ENCODE results near the gene B3GAT3. TPM values are rescaled to one million over a fixed set of nuclear protein-coding genes. Genes with fewer than 3 reads are reported as not detected.

The B3GAT3 gene
- total and polyA plus RNA-seq, 8 donors, result 5.2 to 50.8 (median 19.7) TPM

DNA sequence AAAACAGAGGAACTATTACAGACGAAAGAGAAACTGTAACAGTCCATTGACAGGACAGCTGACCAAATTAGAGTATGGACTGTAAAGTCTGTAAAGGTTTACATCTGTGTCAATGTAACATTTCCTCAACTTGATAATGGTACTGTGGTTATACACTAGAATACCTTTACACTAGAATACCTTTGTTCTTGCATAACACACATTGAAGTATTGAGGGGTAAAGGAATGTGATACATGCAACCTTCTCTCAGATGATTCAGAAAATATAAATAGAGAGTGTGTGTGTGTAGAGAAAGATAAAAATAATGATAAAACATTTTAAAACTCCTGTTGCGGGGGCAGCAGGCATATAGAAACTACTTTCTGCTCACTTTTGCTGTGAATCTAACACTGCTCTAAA, 42.5 kb downstream of the B3GAT3 start:
- no peak overlapping the region for H3K27ac ChIP-seq
- H3K4me3 ChIP-seq, result no peak overlapping the region
- H3K9me3 ChIP-seq, result no peaks in the 10 kb centered on the region
- H3K27me3 ChIP-seq, result no peaks in the 10 kb centered on the region
- TF ChIP-seq POLR2A (IDR thresholded peaks at IDR 0.05) (no peak), POLR2AphosphoS5 (IDR thresholded peaks at IDR 0.05) (no peak), EP300 (IDR thresholded peaks at IDR 0.05) (no peak)
- TF ChIP-seq, protein P1, sequence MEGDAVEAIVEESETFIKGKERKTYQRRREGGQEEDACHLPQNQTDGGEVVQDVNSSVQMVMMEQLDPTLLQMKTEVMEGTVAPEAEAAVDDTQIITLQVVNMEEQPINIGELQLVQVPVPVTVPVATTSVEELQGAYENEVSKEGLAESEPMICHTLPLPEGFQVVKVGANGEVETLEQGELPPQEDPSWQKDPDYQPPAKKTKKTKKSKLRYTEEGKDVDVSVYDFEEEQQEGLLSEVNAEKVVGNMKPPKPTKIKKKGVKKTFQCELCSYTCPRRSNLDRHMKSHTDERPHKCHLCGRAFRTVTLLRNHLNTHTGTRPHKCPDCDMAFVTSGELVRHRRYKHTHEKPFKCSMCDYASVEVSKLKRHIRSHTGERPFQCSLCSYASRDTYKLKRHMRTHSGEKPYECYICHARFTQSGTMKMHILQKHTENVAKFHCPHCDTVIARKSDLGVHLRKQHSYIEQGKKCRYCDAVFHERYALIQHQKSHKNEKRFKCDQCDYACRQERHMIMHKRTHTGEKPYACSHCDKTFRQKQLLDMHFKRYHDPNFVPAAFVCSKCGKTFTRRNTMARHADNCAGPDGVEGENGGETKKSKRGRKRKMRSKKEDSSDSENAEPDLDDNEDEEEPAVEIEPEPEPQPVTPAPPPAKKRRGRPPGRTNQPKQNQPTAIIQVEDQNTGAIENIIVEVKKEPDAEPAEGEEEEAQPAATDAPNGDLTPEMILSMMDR (IDR thresholded peaks at IDR 0.05), result no peak
- DNase-seq, result no peak
- peaks cover 21 to 34% (median 30%) of the 10 kb centered on the region in 4 donors for H3K4me1 ChIP-seq
- 71 to 94% (median 81%) methylated on average over 2 of the region's 2 CpGs for WGBS, 5 donors
- intact Hi-C loops (cut with DNase I; ENCODE audit: low total_unique reads), result no loop called here
- H3K36me3 ChIP-seq, result peaks cover 20 to 83% (median 79%) of the 10 kb centered on the region in 4 donors

DNA sequence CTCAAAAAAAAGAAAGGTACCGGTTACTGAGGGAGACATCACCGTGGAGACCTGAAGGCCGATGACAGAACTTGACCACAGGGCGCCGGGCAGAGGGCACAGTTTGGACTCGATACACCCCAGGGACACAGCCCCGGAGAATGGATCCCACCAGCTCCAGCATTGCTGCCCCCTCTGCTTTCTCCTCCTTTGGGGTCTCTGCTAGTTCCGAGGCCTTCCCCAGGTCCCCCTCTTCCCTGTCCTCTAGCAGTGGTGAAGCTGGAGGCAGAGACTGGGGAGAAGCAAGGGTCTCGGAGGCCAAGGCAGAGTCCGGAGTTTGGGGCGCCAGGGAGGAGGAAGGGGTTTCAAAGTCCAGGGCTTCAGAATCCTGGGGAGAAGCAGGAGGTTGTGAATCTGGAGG, 43.2 kb downstream of the B3GAT3 start:
- Histone ChIP-seq H3K4me1 (peaks cover 21 to 35% (median 30%) of the 10 kb centered on the region in 4 donors), H3K36me3 (peaks cover 20 to 76% (median 73%) of the 10 kb centered on the region in 4 donors), H3K27ac (peak overlapping the region in 3 of 5 donors; percentile 10 to 95 (median 93)), H3K9me3 (no peaks in the 10 kb centered on the region), H3K4me3 (no peak overlapping the region), H3K27me3 (no peaks in the 10 kb centered on the region)
- WGBS, 5 donors, result 95 to 100% (median 96%) methylated on average over 10 to 11 of the region's 11 CpGs
- TF ChIP-seq EP300 (IDR thresholded peaks at IDR 0.05) (no peak), POLR2AphosphoS5 (IDR thresholded peaks at IDR 0.05) (no peak), POLR2A (IDR thresholded peaks at IDR 0.05) (no peak)
- TF ChIP-seq, protein P1 (IDR thresholded peaks at IDR 0.05), result no peak
- no peak for DNase-seq
- intact Hi-C loops (cut with DNase I; ENCODE audit: low total_unique reads), result no loop called here

DNA sequence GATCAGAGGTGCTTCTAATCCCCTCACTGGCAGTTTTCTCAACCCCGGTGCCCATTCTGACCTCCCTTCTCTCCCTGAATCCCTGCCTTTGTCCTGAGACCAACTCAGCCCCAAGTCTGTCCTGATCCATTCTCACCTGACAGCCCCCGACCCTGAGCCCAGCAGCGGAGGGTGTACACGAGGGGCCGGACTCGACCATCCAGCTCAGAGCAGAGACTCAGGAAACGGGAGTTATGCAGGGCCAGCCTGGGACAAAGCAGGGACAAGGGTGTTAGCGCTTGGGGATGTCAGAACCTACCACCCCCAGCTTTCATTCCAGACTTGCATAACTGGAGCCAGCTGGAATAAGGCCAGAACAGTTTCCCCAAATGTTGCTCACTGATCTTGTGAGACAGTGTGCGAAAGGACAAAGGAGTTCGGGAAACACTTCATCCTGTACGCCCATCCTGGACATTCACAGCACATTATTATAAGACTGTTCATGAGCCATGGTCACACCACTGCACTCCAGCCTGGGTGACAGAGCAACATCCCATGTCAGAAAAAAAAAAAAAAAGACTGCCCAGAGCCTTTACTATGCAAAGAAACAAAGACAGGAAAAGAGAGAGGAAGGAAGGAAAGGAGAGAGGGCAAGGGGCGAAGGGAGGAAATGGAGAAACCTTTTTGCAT, 44.6 kb downstream of the B3GAT3 start:
- 48 to 66% (median 59%) methylated on average over 12 of the region's 12 CpGs for WGBS, 5 donors
- peaks cover 26 to 43% (median 41%) of the 10 kb centered on the region in 4 donors for H3K4me1 ChIP-seq
- H3K27me3 ChIP-seq, result no peaks in the 10 kb centered on the region
- peaks cover 20 to 69% (median 68%) of the 10 kb centered on the region in 4 donors for H3K36me3 ChIP-seq
- DNase-seq, result peak in 1 of 2 donors; percentile 49
- no peaks in the 10 kb centered on the region for H3K9me3 ChIP-seq
- intact Hi-C loops (cut with DNase I; ENCODE audit: low total_unique reads), result no loop called here
- peak overlapping the region; percentile 42 to 95 (median 93) for H3K27ac ChIP-seq
- no peak for TF ChIP-seq POLR2A (IDR thresholded peaks at IDR 0.05)
- TF ChIP-seq POLR2AphosphoS5 (IDR thresholded peaks at IDR 0.05), result peak in 2 of 3 donors; percentile 29 to 30
- H3K4me3 ChIP-seq, result no peak overlapping the region

DNA sequence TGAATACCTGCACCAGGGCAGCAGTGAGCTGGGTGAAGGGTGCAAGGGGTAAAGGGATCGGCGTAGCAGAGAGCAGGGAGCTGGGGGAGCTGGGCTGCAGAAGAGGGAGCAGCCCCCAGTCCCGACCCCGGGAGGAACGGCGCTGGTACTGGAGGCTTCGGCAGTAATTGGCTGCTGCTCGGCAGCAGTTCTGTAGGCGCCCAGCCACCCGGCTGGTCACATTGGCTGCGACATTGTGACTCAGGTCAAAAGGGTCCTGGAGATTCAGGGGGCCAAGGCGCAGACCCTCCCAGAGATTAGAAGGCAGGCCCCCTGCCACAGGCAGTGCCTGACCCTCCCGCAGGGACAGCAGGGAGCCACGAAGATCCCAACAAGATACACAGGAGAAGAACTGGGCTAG, 45.9 kb downstream of the B3GAT3 start:
- Histone ChIP-seq H3K4me1 (peaks cover 26 to 54% (median 49%) of the 10 kb centered on the region in 4 donors), H3K27me3 (no peaks in the 10 kb centered on the region), H3K4me3 (peak overlapping the region in 2 of 4 donors; percentile 79 to 98), H3K27ac (peak overlapping the region in 4 of 5 donors; percentile 91 to 95 (median 94)), H3K36me3 (peaks cover 26 to 69% (median 68%) of the 10 kb centered on the region in 4 donors), H3K9me3 (no peaks in the 10 kb centered on the region)
- TF ChIP-seq POLR2AphosphoS5 (IDR thresholded peaks at IDR 0.05), result no peak
- TF ChIP-seq, protein P1 (IDR thresholded peaks at IDR 0.05), result no peak
- TF ChIP-seq EP300 (IDR thresholded peaks at IDR 0.05), result no peak
- TF ChIP-seq POLR2A (IDR thresholded peaks at IDR 0.05), result no peak
- 81 to 92% (median 84%) methylated on average over 14 of the region's 14 CpGs for WGBS, 5 donors
- no peak for DNase-seq
- intact Hi-C loops (cut with DNase I; ENCODE audit: low total_unique reads), result no loop called here

DNA sequence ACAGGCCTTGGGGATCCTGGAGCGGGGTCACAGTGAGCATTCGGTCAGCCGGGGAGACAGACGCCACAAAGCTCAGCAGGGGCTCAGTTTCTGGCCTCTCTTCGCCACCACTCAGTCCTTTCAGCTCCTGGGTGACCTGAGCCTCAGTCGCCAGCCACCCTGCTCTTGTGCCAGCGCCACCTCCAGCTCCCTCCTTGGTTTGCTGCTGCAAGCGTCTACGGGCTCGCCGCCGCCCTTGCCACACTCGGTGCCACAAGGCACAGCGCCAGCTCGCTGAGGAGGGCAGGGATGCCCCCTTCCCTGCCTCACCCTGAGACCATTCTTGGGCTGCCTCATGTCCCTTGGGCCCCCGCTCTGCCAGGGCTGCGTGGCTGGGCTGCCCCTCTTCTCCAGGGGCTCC, 46.6 kb downstream of the B3GAT3 start:
- peaks cover 26 to 60% (median 51%) of the 10 kb centered on the region in 4 donors for H3K4me1 ChIP-seq
- 17 to 47% (median 30%) methylated on average over 16 to 17 of the region's 17 CpGs for WGBS, 5 donors
- peak; percentile 39 to 63 for DNase-seq
- peak overlapping the region; percentile 74 to 98 (median 84) for H3K4me3 ChIP-seq
- intact Hi-C loops (cut with DNase I; ENCODE audit: low total_unique reads), result no loop called here
- no peaks in the 10 kb centered on the region for H3K9me3 ChIP-seq
- no peaks in the 10 kb centered on the region for H3K27me3 ChIP-seq
- TF ChIP-seq POLR2AphosphoS5 (IDR thresholded peaks at IDR 0.05), result peak in 2 of 3 donors; percentile 19 to 22
- no peak for TF ChIP-seq POLR2A (IDR thresholded peaks at IDR 0.05)
- peaks cover 29 to 69% (median 68%) of the 10 kb centered on the region in 4 donors for H3K36me3 ChIP-seq
- H3K27ac ChIP-seq, result peak overlapping the region; percentile 84 to 95 (median 93)
